T-helper 1 cell treated with Interleukin-12 subunit alpha and Interleukin-12 subunit beta and Interleukin-4 antibody, amounts not matched to agents 30 ng/mL and 1 ng/mL, for 36 hours (primary cell): Measurements from ENCODE around the gene RRM2. TPM values are rescaled to one million over a fixed set of nuclear protein-coding genes. Genes with fewer than 3 reads are reported as not detected.

ENCODE experiments used
- intact Hi-C: fragments of 100-400 bp; cut with micrococcal nuclease; formaldehyde crosslinking; loops from one replicate; pipeline ENCODE4 v1.15.1; 2024
- total RNA-seq: library from RNA; stranded (reverse); gene quantifications from 2 replicates; pipeline ENCODE4 v1.2.3, GENCODE V29; 2022

Gene RRM2
- total RNA-seq, 1 donor from 2014 or later, result 333 TPM

GRCh38 chr2:10148268-10148667, 25.7 kb downstream of the RRM2 start:
- intact Hi-C loops, result no loop called here

- intact Hi-C loops, result loop anchor here (2.0 kb wide), 1 partner anchor 25 kb away; no protein-coding TSS in a partner anchor
Observed at GRCh38 chr2:10149635-10150034, 27.1 kb downstream of the RRM2 start.

- intact Hi-C loops, result loop anchor here (2.0 kb wide), 1 partner anchor 26 kb away; no protein-coding TSS in a partner anchor
Observed at GRCh38 chr2:10150436-10150835, 27.9 kb downstream of the RRM2 start.

- intact Hi-C loops, result loop anchor here (2.0 kb wide), 1 partner anchor 27 kb away; no protein-coding TSS in a partner anchor
Observed at GRCh38 chr2:10151462-10151861, 28.9 kb downstream of the RRM2 start.

GRCh38 chr2:10157293-10157692, 34.8 kb downstream of the RRM2 start:
- intact Hi-C loops, result no loop called here

GRCh38 chr2:10158681-10159080, 36.1 kb downstream of the RRM2 start:
- intact Hi-C loops, result no loop called here

- intact Hi-C loops, result no loop called here
Observed at GRCh38 chr2:10159086-10159485, 36.5 kb downstream of the RRM2 start.

- intact Hi-C loops, result no loop called here
Observed at GRCh38 chr2:10159581-10160131, 37.1 kb downstream of the RRM2 start.

- intact Hi-C loops, result no loop called here
Observed at GRCh38 chr2:10160203-10160955, 37.8 kb downstream of the RRM2 start.

GRCh38 chr2:10161206-10161931, 38.8 kb downstream of the RRM2 start:
- intact Hi-C loops, result no loop called here

GRCh38 chr2:10161961-10162441, 39.5 kb downstream of the RRM2 start:
- intact Hi-C loops, result no loop called here

- intact Hi-C loops, result no loop called here
Observed at GRCh38 chr2:10162586-10163497, 40.3 kb downstream of the RRM2 start.

- intact Hi-C loops, result no loop called here
Observed at GRCh38 chr2:10163498-10164486, 41.3 kb downstream of the RRM2 start.

GRCh38 chr2:10164601-10165000, 42.1 kb downstream of the RRM2 start:
- intact Hi-C loops, result no loop called here

- intact Hi-C loops, result no loop called here
Observed at GRCh38 chr2:10165282-10165681, 42.7 kb downstream of the RRM2 start.

- intact Hi-C loops, result no loop called here
Observed at GRCh38 chr2:10165861-10166675, 43.5 kb downstream of the RRM2 start.

GRCh38 chr2:10166676-10167292, 44.2 kb downstream of the RRM2 start:
- intact Hi-C loops, result no loop called here

GRCh38 chr2:10167316-10167715, 44.8 kb downstream of the RRM2 start:
- intact Hi-C loops, result no loop called here

- intact Hi-C loops, result no loop called here
Observed at GRCh38 chr2:10168221-10168620, 45.7 kb downstream of the RRM2 start.
